Activated CD8-positive, alpha-beta memory T cell treated with anti-CD3 and anti-CD28 coated beads, Interleukin-2, amount 50 U/mL, for 1 hour (primary cell): ENCODE measurements around the gene FAM83B.

ENCODE experiments used
- DNase-seq: peaks from one replicate; pipeline ENCODE4 v3.0.0-alpha.2; 2020; ENCODE audit errors: extremely low read depth

The FAM83B gene

DNA sequence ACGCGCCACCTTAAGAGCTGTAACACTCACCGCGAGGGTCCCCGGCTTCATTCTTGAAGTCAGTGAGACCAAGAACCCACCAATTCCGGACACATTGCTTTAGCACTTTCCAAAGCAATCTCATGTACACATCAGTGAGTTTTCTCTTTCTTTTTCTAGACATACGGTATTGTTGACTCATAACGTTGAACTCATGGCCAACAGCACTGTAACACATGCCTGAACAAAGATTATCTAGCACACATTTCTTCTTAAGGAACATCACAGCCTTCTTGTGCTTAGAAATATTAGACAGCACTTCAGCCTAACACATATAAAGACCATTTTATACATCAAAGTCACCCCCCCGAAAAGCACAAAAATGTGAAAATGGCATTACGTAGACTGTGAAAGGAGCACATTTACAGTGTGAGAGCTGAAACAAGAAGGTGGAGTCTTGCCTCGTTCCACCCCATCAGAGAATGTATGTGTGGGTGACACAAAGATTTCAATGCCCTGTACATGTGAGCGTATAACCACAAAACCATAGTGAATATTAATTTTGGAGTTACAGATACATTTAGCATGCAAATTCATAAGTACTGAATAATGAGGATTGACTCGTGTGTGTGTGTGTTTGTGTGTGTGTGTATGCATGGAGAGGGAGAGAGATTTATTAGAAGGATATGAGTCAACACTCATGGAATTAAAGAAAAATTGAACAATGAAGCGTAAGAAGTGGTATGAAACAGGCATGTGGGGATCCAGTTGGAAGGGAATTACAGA lies 134.1 kb downstream of the FAM83B start:
- DNase-seq = no peak

DNA sequence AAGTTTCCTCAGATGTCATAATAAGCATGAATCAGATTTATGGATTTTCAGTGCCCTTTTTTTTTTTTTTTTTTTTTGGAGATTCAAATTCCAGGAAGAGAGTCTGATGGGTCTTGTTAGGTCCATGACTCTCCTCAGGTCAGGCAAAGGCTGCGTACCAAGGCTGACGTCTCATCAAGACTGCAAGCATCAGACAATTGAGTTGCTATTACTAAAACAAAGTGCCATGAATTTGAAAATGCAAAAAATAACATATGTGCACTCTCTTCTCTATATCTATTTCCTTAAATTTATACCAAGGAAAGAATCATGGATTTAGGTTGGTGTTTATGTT lies 134.7 kb downstream of the FAM83B start:
- no peak for DNase-seq

- no peak for DNase-seq
Observed at GRCh38 chr6:54981647-54982046, 135.1 kb downstream of the FAM83B start.

DNA sequence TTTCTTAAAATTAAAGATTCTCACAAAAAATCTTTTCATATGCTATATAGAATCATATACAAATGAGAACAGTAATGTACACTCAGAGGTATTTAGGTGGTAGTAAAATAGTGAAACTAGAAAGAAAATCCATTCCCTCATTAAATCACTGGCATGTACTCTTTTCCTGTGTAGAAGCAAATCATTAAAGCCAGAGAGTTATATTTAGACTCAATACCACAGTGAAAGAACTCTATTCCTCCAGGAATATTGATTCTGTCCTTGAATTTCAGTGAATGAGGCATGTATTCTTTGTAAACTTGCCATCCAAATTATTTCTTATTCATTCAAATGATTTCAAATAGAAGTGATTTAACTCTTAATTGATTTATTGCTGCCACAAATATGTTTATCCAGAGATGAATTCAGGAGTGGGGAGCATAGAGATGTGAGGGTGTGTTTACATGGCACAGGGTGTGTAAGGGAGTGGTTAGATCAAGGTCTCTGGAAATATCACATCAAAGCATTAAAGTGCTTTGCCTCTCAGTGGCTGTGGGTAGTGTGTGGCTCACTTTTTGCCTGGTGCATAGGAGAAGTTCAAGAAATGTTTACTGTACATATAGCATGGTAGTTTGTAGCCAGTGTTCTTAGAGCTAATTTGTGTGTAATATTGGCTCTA lies 141.2 kb downstream of the FAM83B start:
- DNase-seq = no peak

DNA sequence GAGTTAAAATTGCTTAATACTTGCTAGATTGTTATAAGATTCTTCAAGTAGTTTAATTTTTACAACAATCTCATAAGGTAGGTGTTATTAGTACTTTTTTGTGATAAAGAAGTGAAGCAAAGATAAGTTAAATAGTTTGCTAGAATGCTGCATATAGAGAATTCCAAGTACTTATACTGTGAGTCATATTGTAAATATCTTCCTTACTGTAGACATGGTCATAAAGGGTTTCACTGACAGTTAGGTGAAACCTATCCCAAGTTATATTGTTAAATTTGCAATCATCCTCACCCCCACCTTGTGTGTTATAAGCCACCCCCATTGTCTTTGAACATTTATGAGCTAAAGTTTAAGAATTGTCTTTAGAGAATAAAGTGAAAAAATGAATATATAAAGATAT lies 142.0 kb downstream of the FAM83B start:
- no peak for DNase-seq

DNA sequence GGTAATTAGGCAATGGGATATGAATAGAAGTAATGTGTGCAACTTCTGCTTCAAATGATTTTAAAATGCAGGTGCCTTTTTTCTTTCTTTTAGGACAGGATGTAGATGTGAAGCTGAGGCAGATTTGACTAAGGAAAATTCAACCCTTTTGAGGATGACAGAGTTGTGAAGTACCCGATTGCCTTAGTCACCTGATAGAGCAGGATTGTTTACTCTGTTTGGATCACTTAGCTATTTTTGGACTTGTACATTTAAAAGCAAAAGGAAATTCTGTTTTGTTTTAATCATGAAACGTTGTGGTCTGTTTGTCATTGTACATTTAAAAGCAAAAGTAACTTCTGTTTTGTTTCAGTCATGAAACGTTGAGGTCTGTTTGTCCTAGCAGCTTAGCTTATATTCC lies 143.4 kb downstream of the FAM83B start:
- DNase-seq = no peak
